ENCODE data around the gene CARNS1.
A peak's percentile ranks its signal among the peaks of the same experiment; 100 is the strongest.
"Not testable (repeated sequence)": the region's sequence is repeated elsewhere in the genome, so short reads cannot be mapped to it uniquely, and the experiment has no call there.

Gene CARNS1

DNA sequence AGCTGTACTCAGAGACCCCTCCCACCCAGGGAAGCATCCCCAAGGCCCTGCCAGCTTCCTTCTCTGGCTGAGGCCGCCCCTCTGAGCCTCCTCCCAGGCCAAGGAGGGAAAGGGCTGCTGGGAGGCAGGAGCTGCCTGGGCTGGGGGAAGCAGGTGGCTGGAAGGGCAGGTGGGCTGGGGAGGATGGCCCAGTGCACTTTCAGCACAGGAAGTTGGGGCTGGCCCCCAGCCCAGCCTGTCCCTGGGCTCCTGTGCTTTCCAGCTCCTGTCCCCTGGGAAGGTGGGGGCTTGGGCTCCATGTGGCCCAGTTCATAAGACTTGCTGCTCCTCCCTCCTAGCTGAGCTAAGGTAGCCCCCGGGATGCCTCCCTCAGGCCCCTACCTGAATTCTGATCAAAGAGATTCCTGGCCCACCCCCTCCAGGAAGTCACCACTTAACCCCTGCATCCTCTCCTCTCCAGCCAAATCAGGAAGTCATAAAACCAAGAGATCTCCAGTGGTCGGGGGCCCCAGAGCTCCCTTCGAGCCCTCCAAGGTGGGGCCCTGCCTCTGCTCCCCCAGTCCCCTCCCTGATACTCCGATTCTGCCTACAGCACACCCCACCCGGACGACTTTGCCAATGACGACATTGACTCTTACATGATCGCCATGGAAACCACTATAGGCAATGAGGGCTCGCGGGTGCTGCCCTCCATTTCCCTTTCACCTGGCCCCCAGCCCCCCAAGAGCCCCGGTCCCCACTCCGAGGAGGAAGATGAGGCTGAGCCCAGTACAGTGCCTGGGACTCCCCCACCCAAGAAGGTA, 18.7 kb upstream of the CARNS1 start:
- DNase-seq = no peak

DNA sequence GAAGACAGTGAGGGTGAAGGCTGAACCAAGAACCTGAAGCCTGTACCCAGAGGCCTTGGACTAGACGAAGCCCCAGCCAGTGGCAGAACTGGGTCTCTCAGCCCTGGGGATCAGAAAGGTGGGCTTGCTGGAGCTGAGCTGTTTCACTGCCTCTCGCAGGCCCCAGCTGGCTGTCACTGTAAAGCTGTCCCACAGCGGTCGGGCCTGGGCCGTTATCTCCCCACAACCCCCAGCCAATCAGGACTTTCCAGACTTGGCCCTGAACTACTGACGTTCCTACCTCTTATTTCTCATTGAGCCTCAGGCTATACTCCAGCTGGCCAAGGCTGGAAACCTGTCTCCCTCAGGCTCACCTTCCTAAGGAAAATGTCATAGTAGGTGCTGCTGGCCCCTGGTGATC, 17.9 kb upstream of the CARNS1 start:
- DNase-seq = no peak

DNA sequence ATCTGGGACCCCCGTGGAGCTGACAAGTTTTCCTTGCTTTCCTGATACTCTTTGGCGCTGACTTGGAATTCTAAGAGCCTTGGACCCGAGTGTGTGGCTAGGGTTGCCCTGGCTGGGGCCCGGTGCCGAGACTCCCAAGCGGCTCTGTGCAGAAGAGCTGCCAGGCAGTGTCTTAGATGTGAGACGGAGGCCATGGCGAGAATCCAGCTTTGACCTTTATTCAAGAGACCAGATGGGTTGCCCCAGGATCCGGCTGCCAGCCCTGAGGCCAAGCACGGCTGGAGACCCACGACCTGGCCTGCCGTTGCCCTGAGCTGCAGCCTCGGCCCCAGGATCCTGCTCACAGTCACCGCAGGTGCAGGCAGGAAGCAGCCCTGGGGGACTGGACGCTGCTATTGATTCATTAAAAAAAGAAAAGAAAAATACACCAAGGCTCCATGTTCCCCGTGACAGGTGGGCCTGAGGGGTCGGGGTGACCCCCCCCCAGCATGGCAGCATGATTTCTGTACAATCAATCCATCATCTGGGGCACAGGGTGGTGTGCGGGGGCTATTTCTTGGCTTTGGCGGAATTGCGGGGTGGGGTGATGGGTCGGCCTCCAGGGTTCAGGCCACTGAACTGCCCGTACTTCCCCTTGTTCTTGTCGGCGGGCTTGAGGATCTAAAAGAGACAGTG, 17.4 kb upstream of the CARNS1 start:
- DNase-seq = peak in 1 of 51 donors; percentile 37

DNA sequence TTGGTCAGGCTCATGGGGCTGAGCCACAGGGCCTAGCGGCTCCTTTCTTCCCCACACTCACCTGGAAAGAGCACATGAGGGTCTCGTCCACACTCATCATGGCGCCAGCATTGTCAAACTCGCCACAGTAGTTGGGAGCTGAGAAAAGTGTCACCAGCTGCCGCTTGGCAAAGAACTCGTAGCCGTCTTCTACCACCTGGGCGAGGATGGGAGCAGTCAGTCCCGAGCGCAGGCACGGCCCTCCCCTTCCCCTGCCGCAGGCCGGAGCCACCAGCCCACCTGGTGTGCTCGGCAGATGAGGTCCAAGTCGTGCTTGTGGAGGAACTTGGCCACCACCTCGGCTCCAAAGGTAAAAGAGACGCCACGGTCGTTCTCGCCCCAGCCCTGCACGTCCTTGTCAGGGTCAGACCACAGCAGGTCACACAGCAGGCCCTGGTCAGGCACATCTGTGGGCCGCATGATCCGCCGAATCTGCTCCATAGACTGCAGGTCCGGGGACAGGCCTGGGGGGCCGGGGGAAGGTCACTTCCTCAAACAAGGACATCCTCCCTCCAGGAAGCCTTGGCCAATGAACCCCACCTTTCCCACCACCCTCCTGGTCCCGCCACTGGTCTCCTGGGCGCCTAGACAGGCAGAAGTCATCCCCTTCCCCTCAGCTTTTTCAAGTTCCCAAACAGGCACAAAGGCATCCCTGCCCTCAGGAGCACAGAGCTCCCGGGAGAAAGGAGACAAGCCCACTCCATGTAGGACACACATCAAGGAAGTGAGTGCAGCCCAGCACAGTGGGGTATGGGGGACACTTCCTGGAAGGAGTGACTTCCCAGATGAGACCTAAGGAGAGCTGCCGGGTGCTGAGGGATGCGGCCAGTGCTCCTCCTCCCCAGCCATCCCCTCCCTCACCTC, 16.6 kb upstream of the CARNS1 start:
- DNase-seq = no peak

DNA sequence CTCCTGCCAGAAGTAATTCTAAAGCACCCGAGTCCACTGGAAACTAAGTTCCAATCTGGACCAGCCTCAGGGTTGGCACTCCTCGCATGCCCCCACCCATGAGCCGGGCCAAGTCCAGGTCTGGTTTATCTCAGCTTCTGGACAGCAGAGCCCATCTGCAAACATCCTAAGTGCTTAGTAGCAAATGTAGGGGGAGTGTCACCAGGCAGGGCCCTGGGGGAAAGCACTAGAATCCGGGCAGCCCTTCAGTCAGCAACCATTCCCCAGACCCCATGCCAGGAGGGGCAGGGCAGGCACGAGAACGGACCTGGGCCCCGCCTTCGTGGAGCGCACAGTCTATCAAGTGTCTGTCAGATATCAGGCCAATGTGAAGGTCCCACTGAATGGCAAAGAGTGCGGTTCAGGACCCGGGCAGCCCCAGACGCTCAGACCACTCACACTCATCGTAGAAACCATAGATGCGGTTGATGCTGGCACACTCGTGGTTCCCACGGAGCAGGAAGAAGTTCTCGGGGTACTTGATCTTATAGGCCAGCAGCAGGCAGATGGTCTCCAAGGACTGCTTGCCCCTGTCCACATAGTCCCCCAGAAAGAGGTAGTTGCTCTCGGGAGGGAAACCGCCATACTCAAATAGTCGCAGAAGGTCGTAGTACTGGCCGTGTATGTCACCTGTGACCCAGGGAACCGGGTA, 15.1 kb upstream of the CARNS1 start:
- no peak for DNase-seq

DNA sequence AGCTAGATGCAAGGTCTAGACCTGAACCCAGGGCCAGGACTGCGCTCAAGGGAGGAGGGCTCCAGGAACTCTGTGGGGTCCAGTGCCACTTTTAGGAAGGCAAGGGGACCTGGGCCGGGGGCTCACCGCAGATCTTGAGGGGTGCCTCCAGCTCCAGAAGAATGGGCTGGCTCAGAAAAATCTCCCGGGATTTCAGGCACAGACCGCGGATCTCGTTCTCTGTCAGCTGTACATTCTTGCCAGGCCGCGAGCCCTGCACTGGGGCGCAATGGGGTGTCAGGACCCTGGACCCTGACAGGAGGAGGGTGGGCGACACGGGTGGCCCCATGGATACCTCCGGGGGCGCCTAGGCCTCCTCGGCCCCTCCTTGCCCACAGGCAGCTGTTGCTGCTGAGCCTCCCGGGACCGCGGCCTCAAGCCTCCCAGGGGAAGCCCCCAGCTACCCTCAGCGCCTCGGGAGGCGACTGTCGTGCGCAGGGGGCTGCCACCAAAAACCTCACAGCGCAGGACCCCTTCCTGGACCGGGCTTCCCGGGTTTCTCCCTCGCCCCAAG, 14.5 kb upstream of the CARNS1 start:
- DNase-seq = no peak

DNA sequence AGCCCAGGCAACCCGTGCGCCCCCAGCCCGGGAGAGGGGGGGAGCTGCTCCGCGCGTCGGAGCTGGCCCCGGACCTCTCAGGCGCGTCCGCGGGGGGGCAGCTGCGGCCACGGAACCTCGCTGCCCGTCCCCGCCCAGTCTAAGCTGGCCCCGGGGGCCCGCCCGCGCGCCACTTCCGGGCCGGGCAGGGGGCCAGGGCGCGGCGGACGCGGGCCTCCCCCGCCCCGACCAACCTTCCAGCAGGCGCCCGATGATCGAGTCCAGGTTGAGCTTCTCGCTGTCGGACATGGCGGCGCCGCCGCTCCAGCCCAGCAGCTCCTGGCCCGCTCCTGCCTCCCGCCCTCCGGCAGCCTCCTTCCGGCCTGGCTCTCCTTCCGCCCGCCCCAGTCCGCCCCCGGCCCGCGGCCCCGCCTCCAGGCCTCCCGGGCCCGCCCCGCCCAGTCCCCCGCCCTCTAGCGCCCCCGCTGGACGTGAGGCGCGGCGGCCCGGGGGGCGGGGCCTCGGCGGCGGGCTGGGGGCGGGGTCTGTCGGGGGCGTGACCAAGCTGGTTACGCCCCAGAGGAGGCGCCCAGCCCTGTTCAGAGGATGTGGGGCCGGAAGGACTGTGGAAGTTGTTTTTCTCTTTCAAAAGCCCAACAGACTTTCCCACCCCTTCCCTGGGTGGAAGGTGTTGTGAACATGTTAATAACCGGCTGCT, 13.8 kb upstream of the CARNS1 start, which contains the start of gene PPP1CA:
TSS of gene PPP1CA (minus strand) at position 364 of the 697 bp plus-strand sequence. CDS start at position 288, 76 bp downstream.
- peak; percentile 35 to 96 (median 87) for DNase-seq

DNA sequence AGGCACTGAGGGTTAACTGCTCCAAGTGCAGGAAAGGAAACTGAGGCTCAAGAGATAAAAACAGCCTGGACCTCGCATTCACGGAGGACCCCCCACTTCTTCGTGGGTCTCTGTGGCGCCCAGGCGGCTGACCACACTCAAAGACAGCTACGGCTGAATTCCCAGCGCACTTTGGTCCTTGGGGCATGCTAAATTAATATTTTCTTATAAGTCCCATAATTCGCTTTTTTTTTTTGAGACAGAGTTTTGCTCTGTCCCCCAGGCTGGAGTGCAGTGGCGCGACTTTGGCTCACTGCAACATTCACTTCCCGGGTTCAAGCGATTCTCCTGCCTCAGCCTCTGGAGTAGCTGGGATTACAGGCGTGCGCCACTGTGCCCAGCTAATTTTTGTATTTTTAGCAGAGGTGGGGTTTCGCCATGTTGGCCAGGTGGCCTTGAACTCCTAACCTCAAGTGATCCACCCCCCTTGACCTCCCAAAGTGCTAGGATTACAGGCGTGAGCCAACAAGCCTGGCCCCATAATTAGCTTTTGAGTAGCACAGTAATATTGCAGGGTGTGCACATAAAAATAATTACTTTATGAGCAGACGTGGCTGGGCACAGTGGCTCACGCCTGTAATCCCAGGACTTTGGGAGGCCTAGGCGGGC, 13.2 kb upstream of the CARNS1 start:
- DNase-seq = not testable (repeated sequence)

DNA sequence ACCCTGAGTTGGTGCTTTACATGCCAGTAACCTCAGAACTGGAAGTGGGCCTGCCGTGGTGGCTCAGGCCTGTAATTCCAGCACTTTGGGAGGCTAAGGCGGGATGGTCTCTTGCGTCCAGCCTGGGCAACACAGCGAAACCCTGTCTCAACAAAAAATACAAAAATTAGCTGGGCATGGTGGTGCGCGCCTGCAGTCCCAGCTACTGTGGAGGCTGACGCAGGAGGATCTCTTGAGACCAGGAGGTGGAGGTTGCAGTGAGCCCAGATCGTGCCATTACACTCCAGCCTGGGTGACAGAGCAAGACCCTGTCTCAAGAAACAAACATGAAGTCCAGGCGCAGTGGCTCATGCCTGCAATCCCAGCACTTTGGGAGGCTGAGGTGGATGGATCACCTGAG, 12.4 kb upstream of the CARNS1 start:
- not testable (repeated sequence) for DNase-seq

DNA sequence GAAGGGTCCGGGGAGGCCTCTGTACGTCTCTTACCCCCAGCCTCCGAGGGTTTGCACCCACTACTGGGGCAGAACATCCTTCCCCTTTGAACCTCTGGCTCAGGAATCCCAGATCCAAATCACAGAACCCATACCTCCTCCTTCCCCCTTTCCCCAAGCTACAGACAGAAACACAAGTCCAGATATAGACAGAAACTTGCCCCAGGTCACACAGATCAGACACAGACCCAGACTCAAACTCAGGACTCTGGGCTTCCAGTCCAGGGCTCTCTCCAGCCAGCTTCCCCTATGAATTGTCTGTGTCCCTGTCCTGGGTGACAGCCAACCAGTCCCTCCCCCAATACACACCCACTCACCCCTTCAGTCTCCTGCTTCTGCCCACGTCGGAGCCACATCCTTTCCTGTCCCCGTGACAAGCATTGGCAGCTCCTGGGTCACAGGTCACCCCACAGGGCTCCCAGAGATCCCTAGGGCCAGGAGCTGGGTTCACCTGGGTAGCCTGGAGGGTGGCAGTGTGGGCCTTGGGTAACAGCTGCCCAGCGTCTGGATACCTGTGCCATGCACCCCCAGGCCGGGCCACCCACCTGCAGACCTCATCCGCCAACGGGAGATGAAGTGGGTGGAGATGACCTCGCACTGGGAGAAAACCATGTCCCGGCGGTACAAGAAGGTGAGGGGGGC, 10.8 kb upstream of the CARNS1 start:
- DNase-seq = no peak

DNA sequence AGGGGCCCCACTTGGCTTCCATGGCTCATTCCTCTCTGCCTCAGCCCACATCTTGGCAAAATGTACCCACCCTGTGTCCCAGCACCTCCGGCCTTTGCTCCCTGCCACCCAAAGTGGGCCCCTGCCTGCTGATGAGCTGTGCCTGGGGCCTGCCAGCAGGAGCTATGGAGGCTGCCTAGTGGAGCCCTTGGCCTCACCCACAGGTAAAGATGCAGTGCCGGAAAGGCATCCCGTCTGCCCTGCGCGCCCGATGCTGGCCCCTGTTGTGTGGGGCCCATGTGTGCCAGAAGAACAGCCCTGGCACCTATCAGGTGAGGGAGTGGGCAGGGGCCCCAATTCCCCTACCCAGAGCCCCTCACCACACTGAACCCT, 10.3 kb upstream of the CARNS1 start:
- DNase-seq = no peak

DNA sequence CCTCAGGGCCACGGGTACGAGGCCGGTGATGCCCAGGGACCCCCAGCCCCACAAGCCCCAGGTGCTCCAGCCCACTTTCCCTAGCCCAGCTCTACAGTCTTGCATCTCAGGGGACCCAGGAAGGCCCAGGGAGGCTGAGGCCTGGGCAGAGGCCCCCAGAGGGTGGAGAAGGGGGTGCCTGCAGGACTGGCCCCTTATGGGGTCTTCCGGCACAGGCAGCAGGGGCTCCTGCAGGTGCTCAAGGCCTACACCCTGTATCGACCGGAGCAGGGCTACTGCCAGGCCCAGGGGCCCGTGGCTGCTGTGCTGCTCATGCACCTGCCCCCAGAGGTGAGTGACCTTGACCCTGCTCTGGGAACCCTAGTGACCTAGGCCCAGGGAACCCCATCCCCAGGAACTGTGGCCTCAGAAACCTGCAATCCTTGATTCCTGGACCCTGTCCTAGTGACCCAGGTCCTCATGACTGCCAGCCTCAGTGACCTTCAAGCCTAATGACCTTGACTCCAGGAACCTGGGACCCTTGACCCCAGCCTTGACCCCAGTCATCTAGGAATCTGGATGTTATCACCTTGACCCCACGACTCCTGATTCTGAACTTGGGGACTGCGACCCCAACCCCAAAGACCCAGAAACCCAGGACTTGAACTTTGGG, 9.7 kb upstream of the CARNS1 start:
- no peak for DNase-seq

DNA sequence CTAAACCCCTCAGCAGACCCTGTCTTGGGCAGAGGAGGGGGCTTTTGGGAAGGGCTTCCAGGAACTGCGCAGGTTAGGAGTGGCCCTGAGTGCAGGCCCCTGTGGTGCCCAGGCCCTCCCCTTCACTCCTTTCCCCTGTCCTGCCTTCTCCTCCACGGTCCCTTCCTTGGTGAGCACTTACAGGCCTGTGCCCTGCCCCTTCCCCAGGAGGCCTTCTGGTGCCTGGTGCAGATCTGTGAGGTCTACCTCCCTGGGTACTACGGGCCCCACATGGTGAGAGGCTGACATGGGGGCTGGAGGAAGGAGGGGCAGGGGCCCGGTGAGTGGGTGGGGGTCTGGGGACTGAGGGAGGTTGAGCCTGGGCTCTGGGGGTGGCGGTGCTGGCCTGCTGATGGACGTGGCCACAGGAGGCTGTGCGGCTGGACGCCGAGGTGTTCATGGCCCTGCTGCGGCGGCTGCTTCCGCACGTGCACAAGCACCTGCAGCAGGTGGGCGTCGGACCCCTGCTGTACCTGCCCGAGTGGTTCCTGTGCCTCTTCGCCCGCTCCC, 9.0 kb upstream of the CARNS1 start:
- no peak for DNase-seq

DNA sequence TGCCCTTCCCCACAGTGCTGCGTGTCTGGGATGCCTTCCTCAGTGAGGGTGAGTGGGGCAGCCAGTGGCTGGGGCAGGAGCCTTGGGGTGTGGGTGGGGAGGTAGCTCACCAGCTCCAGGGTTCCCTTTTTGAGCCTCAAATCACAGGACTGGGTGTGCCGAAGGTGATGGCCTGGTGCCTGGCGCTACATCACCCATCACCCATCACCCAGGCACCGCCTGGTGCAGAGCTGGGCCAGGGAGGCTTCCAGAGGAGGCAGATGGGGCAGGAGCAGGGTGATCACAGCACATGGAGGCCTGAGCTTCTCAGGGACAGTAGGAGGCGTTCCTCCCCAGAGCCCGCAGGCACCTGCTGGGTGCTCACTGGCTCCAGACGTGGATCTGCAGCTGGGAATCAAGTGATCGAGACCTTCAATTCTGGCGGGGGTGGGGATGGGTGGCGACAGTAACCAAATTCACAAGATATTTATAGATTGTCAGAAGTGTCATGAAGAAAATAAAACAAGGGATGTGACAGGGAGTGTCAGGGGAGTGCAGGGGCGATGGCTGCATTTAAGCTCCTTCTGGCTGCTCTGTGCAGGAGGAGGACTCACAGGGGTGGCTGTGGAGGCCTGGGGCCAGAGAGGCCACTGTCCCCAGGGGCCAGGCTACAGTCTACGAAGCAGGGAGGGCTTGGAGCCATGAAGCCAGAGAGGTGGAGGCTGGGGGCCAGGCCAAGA, 8.3 kb upstream of the CARNS1 start:
- DNase-seq = peak in 26 of 51 donors; percentile 18 to 69 (median 38)

DNA sequence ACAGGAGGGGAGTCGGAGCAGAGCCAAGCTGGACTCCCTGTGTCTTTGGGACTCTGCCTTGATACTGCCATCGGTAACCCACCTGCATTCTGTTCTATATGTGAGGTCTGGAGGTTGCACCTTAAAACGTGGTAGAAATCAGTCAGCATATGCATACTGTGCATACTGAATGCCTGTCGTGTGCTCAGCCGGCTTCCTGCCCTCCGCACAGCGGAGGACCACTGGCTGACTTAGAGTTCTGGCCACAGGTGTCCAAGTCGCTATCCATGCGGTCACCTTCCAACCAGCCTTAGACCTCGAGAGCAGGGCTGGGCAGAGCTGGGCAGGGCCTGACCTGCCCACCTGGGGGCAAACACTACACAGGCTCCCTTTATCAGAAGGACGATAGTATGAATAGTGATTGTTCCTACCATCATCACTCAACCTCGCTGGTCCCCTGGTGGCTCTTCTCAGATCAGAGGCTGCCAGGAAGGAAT, 7.8 kb upstream of the CARNS1 start:
- DNase-seq = no peak

DNA sequence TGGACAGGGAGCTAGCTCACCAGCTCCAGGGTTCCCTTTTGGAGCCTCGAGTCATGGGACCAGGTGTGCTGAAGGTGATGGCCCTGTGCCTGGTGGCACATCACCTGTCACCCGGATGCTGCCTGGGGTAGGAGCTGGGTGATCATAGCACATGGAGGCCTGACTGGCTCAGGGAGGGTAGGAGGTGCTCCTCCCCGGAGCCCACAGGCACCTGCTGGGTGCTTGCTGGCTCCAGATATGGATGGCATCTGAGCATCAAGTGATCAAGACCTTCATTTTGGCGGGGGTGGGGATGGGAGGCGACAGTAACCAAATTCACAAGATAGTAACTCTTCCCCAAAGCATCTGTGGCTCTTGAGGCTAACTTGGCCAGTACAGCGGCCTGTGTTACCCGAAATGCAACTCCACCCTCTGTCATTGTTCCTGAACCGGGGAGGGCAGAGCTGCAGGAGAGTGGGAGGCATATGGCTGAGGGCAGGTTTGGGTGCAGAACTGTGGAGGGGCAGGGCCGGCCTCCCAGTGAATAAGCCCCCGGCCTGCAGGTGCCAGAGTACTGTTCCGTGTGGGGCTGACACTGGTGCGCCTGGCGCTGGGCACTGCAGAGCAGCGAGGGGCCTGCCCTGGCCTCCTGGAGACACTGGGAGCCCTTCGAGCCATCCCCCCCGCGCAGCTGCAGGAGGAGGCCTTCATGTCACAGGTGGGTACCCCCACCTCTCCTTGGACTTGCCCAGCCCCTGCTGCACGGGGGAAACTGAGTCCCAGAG, 6.9 kb upstream of the CARNS1 start:
- DNase-seq = no peak

DNA sequence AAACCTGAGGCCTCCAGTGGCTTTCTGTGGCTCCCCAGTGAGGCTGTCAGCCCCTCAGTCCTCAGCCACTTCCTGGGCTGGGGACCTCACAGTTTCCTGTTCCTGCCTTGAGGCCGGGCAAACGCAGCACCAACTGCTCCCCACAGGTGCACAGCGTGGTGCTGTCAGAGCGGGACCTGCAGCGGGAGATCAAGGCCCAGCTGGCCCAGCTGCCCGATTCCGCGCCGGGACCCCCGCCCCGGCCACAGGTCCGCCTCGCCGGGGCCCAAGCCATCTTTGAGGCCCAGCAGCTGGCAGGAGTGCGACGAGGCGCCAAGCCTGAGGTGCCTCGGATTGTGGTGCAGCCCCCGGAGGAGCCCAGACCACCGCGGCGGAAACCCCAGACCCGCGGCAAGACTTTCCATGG, 6.2 kb upstream of the CARNS1 start:
- DNase-seq = no peak
